Measurements from ENCODE around the gene HNRNPA1. TPM values are rescaled to one million over a fixed set of nuclear protein-coding genes. Genes with fewer than 3 reads are reported as not detected.
A peak's percentile ranks its signal among the peaks of the same experiment; 100 is the strongest.

Gene HNRNPA1
- total RNA-seq, 2 donors from 2014 or later, result 219 to 695 TPM

- no peak for ATAC-seq (ENCODE audit: insufficient number of reproducible peaks, low FRiP score, low read depth)
- Histone ChIP-seq H3K4me3 (no peak overlapping the region), H3K27ac (no peak overlapping the region), H3K4me1 (ENCODE audit: control insufficient read depth in 1 of 2, low read depth in 2 of 2) (peaks cover 19 to 37% of the 10 kb centered on the region in 2 donors), H3K27me3 (replicated peaks; ENCODE audit: insufficient read depth) (no peaks in the 10 kb centered on the region), H3K36me3 (peaks cover 46% of the 10 kb centered on the region), H3K9me3 (no peaks in the 10 kb centered on the region)
- no peak for TF ChIP-seq CTCF (IDR thresholded peaks at IDR 0.05)
- no peak for DNase-seq (ENCODE audit: low spot score)
These were observed 7.0 kb downstream of the HNRNPA1 start for GRCh38 chr12:54287261-54288157.

GRCh38 chr12:54292083-54292930 lies 11.8 kb downstream of the HNRNPA1 start:
- TF ChIP-seq CTCF (IDR thresholded peaks at IDR 0.05), result no peak
- Histone ChIP-seq H3K27me3 (replicated peaks; ENCODE audit: insufficient read depth) (no peaks in the 10 kb centered on the region), H3K4me1 (ENCODE audit: control insufficient read depth in 1 of 2, low read depth in 2 of 2) (no peaks in the 10 kb centered on the region), H3K9me3 (no peaks in the 10 kb centered on the region), H3K4me3 (no peak overlapping the region), H3K27ac (no peak overlapping the region), H3K36me3 (peaks cover 6% of the 10 kb centered on the region)
- DNase-seq (ENCODE audit: low spot score) (no peak), ATAC-seq (ENCODE audit: insufficient number of reproducible peaks, low FRiP score, low read depth) (no peak)

GRCh38 chr12:54292931-54293241 lies 12.4 kb downstream of the HNRNPA1 start:
- no peak overlapping the region for H3K4me3 ChIP-seq
- H3K27ac ChIP-seq, result no peak overlapping the region
- TF ChIP-seq CTCF (IDR thresholded peaks at IDR 0.05), result no peak
- no peak for DNase-seq (ENCODE audit: low spot score)
- no peaks in the 10 kb centered on the region for H3K9me3 ChIP-seq
- H3K36me3 ChIP-seq, result peaks cover under 1% of the 10 kb centered on the region
- ATAC-seq (ENCODE audit: insufficient number of reproducible peaks, low FRiP score, low read depth), result no peak
- H3K4me1 ChIP-seq (ENCODE audit: control insufficient read depth in 1 of 2, low read depth in 2 of 2), result no peaks in the 10 kb centered on the region
- H3K27me3 ChIP-seq (replicated peaks; ENCODE audit: insufficient read depth), result no peaks in the 10 kb centered on the region

GRCh38 chr12:54294152-54294952 lies 13.8 kb downstream of the HNRNPA1 start:
- DNase-seq (ENCODE audit: low spot score) (no peak), ATAC-seq (ENCODE audit: insufficient number of reproducible peaks, low FRiP score, low read depth) (no peak)
- Histone ChIP-seq H3K4me1 (ENCODE audit: control insufficient read depth in 1 of 2, low read depth in 2 of 2) (no peaks in the 10 kb centered on the region), H3K27me3 (replicated peaks; ENCODE audit: insufficient read depth) (no peaks in the 10 kb centered on the region), H3K27ac (no peak overlapping the region), H3K36me3 (no peaks in the 10 kb centered on the region), H3K9me3 (no peaks in the 10 kb centered on the region), H3K4me3 (no peak overlapping the region)
- peak; percentile 60 for TF ChIP-seq CTCF (IDR thresholded peaks at IDR 0.05)

Measured in thoracic aorta (tissue), 2 donors.